ENCODE results near the gene HOXD11.

GRCh38 chr2:176101216-176101830 is 5.8 kb upstream of the HOXD11 start:
- no peak for TF ChIP-seq CTCF (IDR thresholded peaks at IDR 0.05)
- TF ChIP-seq POLR2A (IDR thresholded peaks at IDR 0.05), result no peak
